ENCODE data around the gene GPR137B. TPM values are rescaled to one million over a fixed set of nuclear protein-coding genes. Genes with fewer than 3 reads are reported as not detected.

The GPR137B gene
- total RNA-seq, 4 donors from 2014 or later = 0.75 to 5.5 (median 5.4) TPM

DNA sequence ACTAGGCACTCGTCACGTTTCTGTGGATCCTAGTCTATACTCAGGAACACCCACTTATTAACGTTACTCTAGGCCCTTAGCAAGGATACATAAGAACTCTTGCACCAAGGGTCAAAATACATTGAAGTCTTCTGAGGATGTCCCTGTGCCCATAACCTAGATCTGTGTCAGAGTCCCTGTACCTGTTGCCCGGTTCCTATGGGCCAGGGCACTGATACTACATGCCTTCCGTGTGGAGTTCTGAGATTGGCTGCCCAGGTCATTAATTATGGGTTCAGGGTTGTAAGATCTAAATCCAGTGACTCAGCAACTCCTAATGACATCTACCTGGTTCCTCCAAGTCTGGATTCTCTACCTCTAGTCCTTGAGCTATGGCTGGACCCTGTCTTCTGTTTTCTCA, 69.5 kb downstream of the GPR137B start:
- TF ChIP-seq POLR2A (IDR thresholded peaks at IDR 0.05) = no peak
- no peaks in the 10 kb centered on the region for H3K27me3 ChIP-seq
- H3K9me3 ChIP-seq = no peaks in the 10 kb centered on the region
- no peaks in the 10 kb centered on the region for H3K4me1 ChIP-seq
- intact Hi-C loops (cut with DNase I; ENCODE audit: low total_unique reads) (no loop called here), in situ Hi-C loops (cut with MboI; ENCODE audit: low sequenced_read_pairs in 4 of 4) (no loop called here)
- no peak overlapping the region for H3K27ac ChIP-seq
- no peak overlapping the region for H3K4me3 ChIP-seq
- ATAC-seq (no peak), DNase-seq (no peak)
- peaks cover 0 to 6% of the 10 kb centered on the region in 2 donors for H3K36me3 ChIP-seq

DNA sequence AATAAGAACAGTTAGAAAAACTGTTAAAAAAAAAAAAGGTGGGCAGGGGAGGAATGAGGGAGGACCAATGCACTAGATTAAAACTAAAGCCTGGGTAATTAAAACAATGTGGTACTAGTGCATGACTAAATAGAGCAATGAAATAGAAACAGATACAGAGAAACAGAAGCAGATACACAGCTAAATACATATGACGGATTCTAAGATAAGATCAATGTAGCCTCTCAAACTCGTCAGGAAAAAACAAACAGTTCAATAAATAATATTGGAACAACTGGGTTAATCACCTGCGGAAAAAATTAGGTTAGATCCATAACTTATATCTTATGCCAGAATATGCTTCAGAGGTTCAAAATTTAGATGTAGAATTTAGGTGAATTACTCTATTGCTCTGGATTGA, 71.2 kb downstream of the GPR137B start:
- DNase-seq (no peak), ATAC-seq (no peak)
- Histone ChIP-seq H3K27me3 (no peaks in the 10 kb centered on the region), H3K4me3 (no peak overlapping the region), H3K27ac (no peak overlapping the region), H3K4me1 (no peaks in the 10 kb centered on the region), H3K9me3 (no peaks in the 10 kb centered on the region), H3K36me3 (peaks cover 0 to 12% of the 10 kb centered on the region in 2 donors)
- intact Hi-C loops (cut with DNase I; ENCODE audit: low total_unique reads) = no loop called here
- in situ Hi-C loops (cut with MboI; ENCODE audit: low sequenced_read_pairs in 4 of 4) = no loop called here
- TF ChIP-seq POLR2A (IDR thresholded peaks at IDR 0.05) = no peak
- TF ChIP-seq, protein P1, sequence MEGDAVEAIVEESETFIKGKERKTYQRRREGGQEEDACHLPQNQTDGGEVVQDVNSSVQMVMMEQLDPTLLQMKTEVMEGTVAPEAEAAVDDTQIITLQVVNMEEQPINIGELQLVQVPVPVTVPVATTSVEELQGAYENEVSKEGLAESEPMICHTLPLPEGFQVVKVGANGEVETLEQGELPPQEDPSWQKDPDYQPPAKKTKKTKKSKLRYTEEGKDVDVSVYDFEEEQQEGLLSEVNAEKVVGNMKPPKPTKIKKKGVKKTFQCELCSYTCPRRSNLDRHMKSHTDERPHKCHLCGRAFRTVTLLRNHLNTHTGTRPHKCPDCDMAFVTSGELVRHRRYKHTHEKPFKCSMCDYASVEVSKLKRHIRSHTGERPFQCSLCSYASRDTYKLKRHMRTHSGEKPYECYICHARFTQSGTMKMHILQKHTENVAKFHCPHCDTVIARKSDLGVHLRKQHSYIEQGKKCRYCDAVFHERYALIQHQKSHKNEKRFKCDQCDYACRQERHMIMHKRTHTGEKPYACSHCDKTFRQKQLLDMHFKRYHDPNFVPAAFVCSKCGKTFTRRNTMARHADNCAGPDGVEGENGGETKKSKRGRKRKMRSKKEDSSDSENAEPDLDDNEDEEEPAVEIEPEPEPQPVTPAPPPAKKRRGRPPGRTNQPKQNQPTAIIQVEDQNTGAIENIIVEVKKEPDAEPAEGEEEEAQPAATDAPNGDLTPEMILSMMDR (IDR thresholded peaks at IDR 0.05 in 4 of 5, conservative IDR thresholded peaks at IDR 0.05 in 1 of 5) = no peak

DNA sequence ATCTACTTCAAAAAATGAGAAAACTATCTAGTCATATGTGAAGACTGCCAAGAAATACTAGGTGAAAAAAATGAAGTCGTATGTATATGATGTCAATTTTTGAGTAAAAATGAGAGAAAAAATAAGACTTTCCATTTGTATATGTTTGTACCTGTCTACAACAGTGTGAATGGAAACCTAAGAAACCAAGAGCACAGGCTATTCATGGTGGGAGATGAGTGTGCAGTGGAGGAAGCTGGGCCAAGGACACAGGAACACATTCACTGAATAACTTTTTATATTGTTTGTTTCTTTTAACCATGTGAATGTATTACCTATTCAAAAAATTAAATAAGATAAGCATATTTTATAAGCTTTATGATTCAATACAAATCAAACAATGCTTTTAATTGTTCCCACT, 72.4 kb downstream of the GPR137B start:
- no peak overlapping the region for H3K4me3 ChIP-seq
- no peaks in the 10 kb centered on the region for H3K9me3 ChIP-seq
- DNase-seq = no peak
- no peaks in the 10 kb centered on the region for H3K27me3 ChIP-seq
- intact Hi-C loops (cut with DNase I; ENCODE audit: low total_unique reads) (no loop called here), in situ Hi-C loops (cut with MboI; ENCODE audit: low sequenced_read_pairs in 4 of 4) (no loop called here)
- peaks cover 0 to 12% of the 10 kb centered on the region in 2 donors for H3K36me3 ChIP-seq
- ATAC-seq = no peak
- H3K27ac ChIP-seq = no peak overlapping the region
- TF ChIP-seq, protein P1 (IDR thresholded peaks at IDR 0.05 in 4 of 5, conservative IDR thresholded peaks at IDR 0.05 in 1 of 5) = no peak
- TF ChIP-seq POLR2A (IDR thresholded peaks at IDR 0.05) = no peak
- no peaks in the 10 kb centered on the region for H3K4me1 ChIP-seq

DNA sequence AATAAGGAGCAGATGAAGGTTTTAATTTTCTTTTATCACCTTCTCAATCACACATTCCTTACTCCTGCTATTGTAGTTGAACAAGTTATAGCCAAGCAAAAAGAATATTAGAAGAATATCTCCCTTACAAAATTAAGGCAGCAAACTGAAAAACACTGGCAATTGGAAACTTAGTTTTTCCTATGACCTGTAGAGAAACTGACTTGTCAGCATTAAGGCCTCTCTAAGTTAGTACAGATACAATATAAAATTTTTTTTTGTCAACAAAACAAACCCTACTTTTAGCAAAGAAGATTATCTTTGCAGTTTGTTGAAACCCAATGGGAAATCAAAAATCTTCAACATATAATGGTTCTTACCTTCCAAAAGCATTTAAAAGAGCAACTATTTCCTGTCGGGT, 78.1 kb downstream of the GPR137B start:
- Histone ChIP-seq H3K36me3 (peaks cover 0 to 24% of the 10 kb centered on the region in 2 donors), H3K4me1 (no peaks in the 10 kb centered on the region), H3K27me3 (no peaks in the 10 kb centered on the region), H3K27ac (no peak overlapping the region), H3K4me3 (no peak overlapping the region), H3K9me3 (no peaks in the 10 kb centered on the region)
- no peak for TF ChIP-seq POLR2A (IDR thresholded peaks at IDR 0.05)
- TF ChIP-seq, protein P1 (IDR thresholded peaks at IDR 0.05 in 4 of 5, conservative IDR thresholded peaks at IDR 0.05 in 1 of 5) = no peak
- in situ Hi-C loops (cut with MboI; ENCODE audit: low sequenced_read_pairs in 4 of 4) (no loop called here), intact Hi-C loops (cut with DNase I; ENCODE audit: low total_unique reads) (no loop called here)
- DNase-seq = no peak
- ATAC-seq = no peak

DNA sequence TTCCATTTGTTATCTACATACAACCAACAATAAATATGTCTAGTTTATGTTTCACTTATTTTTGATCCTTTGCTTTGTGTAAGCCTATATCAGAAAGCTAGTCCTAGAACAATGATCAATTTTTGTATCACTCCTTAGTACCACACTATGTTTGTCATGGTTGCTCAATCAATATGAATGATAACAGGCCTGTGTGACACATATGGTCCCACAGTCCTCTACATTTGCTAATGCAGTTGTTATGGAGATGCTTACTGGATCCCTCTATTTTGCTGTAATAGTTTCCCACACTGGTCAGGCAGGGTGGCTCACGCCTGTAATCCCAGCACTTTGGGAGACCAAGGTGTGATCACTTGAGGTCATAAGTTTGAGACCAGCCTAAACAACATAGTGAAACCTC, 80.3 kb downstream of the GPR137B start:
- intact Hi-C loops (cut with DNase I; ENCODE audit: low total_unique reads) (no loop called here), in situ Hi-C loops (cut with MboI; ENCODE audit: low sequenced_read_pairs in 4 of 4) (no loop called here)
- ATAC-seq (no peak), DNase-seq (no peak)
- no peak for TF ChIP-seq POLR2A (IDR thresholded peaks at IDR 0.05)
- TF ChIP-seq, protein P1 (IDR thresholded peaks at IDR 0.05 in 4 of 5, conservative IDR thresholded peaks at IDR 0.05 in 1 of 5) = no peak
- H3K36me3 ChIP-seq = peaks cover 0 to 35% of the 10 kb centered on the region in 2 donors
- H3K9me3 ChIP-seq = no peaks in the 10 kb centered on the region
- no peaks in the 10 kb centered on the region for H3K27me3 ChIP-seq
- H3K27ac ChIP-seq = no peak overlapping the region
- H3K4me3 ChIP-seq = no peak overlapping the region
- no peaks in the 10 kb centered on the region for H3K4me1 ChIP-seq
